GM19395 (cell line): ENCODE measurements around the gene GSDME.
A peak's percentile ranks its signal among the peaks of the same experiment; 100 is the strongest.

Experiments
- ATAC-seq: cut with Tn5 transposase; IDR thresholded peaks from one replicate; pipeline ENCODE4 v1.9.1; 2021; ENCODE audit warnings: mild to moderate bottlenecking, moderate library complexity; ENCODE audit not compliant: unreplicated experiment

Gene GSDME

DNA sequence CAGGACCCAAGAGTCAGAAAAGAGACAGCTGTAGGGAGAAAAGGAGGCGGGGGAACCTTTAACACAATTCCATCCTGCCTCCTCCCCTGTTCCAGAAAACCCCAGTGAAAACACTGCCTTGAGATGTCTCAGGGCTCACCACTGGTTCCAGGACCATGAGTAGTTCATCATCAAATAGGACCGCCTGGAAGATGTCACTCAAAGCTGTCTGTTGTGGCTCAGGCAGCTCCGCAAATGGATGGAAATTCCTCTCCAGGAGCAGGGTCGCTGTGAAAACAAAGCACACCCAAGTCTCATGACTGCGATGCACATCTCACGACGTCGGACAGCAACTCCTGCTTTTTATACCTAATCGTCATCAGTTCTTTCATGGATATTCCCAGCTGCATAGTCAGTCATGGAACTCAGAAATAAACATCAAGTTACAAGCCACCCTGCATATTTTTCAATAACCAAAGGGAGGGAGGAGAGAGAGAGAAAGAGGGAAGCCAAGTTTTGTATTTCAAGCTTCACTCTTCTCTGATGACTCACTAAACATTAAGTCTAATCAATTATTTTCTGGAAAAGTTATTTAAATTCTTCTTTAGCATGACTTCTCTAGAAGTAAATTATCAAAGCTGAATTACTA, 49.2 kb downstream of the GSDME start:
- ATAC-seq = no peak

DNA sequence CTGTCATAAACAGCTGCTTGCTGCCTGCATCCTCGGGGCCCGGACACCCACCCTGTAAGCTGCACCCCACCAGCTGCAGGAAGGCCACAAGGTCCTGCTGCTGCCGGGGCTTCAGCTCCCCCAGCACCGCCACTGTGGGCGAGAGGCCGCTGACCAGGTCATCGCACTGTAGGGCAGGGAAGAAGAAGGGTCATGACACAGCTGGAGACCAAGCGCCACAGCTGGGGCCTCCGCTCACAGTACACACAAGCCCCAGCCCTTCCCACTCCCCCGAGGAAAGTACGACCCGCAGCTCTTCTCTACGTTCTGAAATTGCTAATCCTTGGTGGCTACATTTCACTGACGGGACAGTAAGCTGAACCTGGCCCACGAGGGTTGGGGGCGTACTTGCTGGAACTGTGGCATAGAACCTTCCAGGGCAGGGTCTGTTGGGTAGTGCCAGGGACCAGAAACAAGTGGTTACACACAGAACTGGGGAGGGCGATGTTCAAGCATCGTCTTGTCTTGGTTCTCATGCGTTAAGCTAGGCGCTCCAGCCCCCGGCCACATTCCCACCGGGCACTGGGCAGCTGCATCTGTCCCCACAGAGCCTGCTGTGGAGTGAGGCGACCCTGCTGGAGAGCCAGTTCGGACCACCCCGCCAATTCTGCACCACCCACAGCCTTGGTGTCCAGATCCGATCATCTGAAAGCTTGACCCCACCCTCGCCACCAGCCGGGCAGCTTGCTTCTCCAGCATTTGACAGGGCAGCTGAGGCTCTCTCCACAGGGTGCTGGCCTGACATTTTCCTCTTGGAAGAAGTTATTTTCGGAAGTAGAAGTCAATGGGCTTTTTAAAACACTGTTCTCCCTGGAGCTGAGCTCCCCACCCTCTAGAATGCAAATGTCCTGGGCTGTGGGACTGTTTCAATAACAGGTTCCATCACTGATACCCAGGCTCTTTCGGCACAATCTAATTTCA, 50.8 kb downstream of the GSDME start:
- ATAC-seq = no peak

DNA sequence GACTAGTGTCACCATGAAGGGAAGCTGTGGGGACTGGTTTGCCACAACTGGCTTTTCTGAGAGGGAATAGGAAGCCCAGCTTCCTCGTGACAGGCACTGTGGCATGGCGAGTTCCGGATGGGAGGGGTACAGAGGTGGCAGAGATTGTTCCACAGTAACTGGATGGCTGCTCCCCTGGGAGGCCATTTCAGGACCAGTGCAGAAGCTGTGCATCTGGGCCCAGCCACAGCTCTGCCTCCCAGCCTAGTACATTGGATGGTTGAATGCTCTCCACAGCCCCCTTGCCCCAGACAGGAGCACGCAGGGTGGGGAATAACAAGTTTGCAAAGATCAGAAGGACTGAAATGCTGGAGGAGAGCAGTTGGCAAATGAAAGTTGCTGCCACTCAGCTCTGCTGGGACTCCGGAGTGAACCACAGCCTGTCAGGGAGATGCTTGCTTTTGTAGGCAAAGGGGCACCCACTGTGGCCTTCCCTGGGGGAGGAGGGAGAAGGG, 51.8 kb downstream of the GSDME start:
- ATAC-seq = no peak

DNA sequence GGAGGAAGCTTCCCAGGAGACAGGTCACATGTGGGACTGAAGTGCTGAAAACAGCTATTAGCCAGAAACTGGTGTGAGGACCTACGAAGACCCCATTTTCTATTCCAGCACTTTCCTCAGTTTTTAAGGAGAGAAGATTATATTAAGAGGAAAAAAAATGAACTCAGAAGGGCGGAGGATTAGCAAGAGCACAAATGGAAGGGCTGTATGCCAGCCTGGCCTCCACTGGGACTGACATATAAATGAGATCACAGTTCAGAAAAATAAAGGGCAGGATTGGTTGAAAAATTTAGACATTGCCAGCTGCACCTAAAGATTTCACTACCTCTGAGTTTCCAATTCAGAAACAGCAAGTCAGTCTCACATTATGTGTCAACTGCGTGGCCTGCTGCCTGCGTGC, 53.0 kb downstream of the GSDME start:
- no peak for ATAC-seq

DNA sequence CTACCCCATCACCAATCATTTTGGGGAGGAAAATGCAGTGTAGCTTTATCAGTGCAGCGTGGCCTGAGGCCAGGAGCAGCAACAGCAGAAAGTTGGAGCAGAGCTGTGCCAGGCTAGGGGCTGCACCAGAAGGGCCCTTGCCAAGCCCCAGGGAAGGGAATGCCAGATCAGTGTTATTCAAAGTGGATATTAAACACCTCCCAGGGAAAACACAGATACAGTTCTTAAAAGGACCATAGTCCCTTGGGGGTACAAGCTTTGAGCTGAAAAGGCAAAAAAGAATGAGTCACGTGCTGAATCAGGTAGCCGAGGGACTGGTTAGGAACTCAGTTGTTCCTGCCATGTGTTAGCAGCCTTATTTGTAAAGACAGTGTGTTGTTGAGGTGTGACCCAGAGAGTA, 54.0 kb downstream of the GSDME start:
- ATAC-seq = no peak

DNA sequence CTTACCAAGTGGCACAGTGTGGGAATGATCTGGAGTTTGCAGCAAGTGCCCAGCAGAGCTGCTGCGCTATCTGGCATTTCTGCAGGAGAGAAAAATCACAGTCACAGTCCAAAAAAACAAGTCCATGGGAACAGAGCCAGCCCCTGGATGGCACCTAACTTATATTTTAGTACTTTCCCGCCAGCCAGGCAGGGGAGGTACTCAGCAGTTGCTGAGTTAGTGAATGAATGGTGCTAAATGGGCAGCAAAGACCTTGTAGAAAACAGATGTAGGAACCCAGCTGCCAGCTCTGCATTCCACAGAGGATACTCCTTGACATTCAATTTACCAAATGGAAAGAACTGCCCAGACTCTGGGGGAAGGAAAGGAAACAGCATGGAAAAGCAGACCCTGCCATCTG, 54.5 kb downstream of the GSDME start:
- ATAC-seq = no peak

DNA sequence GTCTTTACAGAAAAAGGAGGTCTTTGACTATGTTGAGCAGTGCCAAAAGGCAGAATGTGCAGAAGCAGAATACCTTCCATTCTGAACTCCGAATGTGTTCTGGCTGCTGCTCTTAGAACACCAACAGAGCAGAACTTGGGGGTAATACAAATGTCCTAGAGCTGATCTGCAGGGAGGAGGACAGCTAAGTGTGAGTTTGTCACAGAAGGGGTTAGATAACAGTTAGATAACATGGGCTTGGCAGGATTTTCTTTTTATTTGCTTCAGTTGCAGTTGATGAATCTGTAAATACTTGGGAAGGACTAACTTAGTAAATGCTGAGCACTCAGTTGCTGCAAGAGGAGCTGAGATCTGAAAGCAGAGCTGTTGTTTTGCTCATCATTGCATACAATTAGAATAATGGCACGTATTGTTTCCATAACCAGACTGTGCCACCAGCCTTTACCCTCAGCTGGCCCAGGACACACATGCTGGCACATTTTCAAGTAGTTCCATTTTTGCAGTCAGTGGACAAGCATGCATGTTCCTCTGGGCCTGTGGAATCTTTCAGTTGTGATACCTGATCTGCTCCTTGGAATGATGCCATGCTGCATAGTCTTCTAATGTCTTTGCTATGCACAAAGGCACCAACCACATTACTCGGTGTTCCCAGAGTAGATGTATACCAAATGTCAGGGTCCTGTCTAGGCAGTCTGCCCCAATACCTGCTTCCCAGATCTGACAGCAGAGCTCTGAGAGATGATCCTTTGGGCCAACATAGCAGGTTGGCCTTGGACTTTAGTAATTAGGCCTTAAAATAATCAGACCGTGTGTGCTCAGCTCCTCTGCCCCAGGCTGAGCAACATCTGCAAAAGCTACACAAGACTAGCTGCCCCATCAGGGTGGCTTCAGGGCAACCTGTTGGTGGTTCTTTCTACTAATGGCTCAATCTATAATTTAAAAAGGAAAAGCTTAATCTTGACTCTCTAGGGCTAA, 55.7 kb downstream of the GSDME start:
- ATAC-seq = no peak

DNA sequence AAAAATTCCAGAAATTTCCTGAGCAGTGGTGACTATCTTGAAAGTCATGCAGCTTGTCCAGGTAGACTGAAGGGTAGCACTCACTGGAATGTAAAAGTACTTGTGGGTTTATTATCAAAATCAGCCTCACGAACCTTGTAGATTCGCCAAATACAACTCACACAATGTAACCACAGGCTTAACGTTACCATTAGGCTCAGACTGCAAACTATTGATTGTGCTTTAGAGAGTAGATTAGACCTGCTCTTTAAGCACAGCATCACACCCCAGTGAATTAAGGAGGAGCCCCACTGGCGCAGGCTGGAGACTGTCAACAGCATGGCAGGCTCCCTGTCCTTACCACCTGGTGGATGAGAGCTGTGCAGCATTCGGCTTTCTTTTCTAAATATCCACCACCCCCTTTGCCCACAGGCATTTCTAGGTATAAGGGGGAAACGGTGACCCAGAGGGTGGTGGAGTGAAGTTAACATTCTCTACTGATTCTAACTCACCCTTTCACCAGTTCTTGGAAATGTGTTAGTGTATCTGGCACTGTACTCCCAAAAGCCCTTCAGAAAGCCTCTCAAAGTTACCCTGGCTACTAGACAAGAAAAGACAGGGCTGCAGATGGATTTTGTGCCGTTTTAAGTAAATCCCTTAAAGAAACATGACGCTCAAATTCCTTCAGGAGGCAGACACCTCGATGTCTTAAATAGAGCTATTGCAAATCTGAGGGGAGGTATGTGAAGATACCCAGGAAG, 56.6 kb downstream of the GSDME start:
- ATAC-seq = no peak

DNA sequence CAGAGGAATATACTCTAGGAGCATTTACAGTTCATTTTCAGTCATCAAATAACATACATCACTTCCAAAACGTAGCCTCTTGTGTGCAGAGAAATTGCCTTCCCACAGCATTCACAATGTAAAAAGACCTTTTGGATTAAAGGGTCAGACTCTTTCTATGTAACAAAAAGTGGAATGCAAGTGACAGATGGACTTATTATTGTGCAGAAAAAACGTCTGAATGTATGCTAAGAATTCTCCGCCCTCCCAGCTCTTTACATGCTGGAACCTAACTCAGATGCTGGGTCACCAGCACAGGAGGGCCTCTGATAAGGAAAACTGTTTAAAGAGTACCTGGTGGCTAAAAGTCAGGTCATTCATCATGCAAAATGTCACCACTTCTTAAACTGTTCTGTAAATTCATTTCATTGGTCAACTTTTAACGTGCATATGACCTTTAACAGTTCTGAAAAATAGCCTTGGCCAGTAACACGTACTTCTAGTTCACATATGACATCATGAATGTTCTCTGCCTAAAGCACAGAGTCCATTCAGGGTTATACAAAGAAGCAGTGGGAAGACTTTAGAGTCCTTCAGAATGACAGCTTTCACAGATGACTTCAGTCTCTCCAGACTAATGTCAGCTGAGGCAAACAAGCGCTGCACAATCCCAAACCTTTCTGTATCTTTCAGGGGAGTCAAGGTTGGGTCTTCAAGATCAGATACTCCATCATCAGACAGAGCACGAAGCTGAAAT, 58.6 kb downstream of the GSDME start:
- no peak for ATAC-seq

DNA sequence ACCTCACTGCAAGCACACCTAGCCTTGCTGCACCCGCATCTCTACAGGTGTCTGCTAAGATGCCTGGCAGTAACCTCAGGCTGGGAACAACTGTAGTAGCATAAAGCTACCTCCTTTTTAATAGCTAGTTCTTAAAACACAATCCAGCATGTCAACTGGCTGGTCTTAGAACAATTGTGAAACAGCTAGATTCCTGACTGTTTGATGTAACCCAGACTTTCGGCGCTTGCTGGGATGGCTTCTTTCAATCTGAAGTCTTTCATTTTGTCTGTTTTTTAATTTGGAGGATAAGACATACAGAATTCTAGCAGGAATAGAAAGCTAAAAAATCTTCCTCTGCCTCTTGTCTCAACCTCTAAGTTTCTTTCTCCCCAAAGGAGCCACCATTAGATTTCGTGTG, 59.8 kb downstream of the GSDME start:
- ATAC-seq = no peak

DNA sequence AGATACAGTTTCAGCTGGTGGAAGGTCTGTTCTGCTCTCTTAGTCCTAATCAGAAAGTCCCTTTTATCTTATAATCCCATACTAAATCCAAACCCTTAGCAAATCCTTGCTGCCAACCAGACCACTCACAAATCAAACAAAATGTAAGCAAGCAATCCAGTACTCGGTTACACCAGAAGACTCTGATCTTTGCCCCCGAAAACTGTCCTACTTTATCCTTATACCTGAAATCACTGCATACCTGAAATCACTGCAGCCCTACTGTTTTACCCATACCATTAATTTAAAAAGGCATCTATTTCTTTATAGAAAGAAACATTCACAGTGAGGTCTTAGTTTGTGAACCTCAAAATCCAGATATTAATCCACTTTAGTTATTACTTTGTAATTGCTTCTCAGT, 64.7 kb downstream of the GSDME start:
- ATAC-seq = no peak

DNA sequence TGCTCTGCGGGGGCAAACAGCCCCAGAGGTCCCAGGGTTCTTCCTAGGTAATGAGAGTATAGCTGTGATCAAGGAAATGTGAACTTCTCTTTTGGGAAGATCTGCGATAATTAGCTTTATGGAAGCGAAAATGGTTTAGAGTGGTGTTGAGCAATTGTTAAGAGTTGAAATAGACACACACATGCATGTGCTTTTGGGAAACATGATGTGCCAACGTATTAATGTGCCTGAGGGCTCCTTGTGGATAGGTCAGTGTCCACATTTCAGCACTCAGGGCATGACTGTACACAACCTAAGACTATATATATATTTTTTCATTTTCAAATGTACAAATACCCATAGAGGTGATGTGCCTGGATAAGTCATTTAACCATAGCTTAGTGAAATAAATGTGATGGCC, 67.0 kb downstream of the GSDME start:
- ATAC-seq = no peak

DNA sequence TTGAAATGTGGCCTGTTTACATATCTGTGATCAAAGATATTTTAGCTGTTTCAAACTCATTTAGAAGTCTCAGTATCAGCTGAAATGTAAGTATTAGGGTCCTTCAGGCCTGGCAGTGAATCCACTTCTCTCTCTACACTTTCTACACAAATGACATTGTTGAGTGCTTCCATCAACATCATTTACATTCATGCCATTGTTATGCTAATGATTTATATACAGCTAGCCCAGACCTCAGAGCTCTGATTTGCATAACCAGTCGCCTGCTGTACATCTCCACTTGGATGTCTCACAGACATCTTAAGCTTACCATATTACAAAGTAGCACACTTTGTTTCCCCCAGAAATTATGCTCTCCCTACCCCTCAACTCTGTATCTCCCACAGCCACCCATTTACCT, 71.6 kb downstream of the GSDME start:
- no peak for ATAC-seq

DNA sequence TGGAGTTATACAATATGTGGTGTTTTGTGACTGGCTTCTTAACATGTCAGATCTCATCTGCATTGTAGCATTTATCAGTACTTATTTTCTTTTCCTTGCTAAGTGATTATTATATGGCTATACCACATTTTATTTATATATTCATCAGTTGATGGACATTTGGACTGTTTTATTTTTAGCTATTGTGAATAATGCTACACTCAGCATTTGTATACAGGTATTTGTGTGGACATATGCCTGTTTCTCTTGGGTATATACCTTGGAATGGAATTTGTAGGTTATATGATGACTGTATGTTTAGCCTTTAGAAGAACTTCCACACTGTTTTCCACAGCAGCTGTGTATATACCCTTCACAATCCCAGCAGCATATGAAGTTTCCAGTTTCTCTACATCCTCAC, 86.5 kb downstream of the GSDME start:
- no peak for ATAC-seq

DNA sequence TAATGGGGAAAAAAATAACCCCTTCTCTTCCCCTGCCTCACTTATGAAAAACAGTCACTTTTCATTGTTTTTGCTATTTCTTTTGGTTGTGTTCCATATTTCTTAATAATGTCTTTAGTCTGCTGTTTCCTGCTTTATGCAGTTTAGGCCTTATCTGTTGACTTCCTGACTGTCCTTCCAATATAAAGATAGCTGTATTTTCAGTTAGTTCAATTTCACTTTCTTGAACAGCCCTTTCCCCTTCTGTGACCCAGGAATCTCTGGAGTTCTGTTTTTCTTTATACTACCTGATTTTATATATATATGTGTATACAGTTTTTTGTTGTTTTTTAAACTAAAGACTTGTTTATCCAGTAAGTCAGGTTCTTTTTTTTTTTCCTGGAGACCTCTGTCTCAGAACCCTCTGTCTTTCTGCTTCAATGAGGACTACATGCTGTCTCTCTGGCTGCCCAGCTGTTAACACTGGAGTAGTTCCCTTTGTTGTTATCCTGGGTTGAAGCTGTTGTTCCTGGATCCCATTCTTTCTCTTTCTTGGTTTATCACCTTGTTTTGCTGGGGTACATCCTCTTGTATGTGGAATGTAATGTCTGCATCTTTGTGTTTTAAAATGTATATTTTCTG, 87.2 kb downstream of the GSDME start:
- ATAC-seq = no peak

DNA sequence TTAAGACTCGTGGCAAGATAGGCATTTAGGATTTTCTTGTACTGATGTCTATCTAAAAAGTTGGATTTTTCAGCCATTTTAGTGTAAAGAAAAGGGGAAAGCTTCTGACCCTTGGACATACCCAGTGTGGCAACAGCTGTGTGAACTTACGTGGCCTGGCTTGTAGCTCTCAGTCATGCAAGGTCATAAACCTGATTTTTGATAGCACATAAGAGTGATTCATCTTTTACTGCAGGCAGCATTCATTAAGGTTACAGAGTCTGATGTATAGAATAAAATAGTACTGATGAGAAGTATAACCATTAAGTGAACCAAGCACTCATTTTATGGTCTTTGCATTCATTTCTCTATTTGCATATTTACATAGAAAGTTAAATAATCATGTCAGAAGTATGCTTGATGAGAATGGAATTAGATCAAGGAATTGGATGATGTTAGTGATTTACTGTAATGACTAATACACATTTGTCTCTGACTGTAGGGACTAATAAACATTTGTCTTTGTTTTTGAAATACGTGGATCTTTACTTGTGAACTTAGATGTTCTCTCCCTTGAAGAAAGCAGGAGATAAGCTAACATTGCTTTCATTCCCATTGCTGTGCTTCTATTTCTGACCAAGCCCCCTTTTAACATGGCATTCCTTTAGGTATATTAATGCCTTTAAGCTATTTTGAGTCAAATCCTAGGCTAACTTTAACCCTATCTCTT, 88.2 kb downstream of the GSDME start:
- ATAC-seq = no peak

DNA sequence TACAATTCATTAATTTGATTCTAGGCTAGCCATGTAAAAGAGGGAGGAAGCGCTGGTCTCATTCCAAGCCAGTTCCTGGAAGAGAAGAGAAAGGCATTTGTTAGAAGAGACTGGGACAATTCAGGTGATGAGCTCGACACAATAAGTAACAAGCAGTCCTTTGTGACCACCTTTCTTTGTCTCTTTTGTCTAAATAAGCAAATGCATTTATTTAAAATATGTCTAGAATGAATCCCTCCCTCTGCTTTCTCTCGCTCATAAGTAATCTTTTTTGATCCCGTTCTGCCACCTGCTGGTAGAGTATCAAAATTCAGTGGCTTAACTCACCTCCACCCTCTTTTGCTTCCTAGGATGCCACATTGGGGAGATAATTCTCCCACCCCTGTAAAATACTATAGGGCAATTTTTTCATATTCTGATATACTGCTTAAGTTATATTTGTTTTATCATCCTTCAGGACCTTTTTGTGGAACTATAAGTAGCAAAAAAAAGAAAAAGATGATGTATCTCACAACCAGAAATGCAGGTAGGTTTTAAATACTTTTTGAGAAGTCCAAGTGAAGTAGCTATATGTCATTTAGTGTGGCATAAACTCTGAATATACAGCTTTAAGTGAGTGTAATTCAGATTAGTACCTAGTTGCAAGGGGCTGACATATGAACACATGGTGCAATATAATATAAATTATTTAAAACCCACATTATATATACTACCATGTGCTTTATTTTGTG, 91.5 kb downstream of the GSDME start:
- ATAC-seq = peak; percentile 86

DNA sequence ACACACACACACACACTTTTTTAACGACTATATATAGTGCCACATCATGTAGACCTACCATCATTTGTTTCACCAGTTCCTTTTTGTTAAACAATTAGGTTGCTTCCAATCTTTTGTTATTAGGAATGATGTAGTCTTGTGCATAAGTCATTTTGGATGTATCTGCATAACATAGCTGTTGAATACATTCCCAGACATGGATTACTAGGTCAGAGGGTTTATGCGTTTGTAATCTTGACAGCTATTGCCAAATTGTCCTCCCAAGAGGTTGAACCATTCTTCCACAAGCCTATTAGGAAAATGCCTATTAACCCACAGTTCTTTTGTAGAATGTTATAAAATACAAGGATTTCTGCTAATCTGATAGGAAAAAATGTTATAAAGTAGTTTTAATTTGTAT, 96.7 kb downstream of the GSDME start:
- no peak for ATAC-seq
